ENCODE results near the gene TNFAIP8L3. TPM values are rescaled to one million over a fixed set of nuclear protein-coding genes. Genes with fewer than 3 reads are reported as not detected.

TNFAIP8L3 gene
- total RNA-seq, 1 donor, result 8.3 TPM

DNA sequence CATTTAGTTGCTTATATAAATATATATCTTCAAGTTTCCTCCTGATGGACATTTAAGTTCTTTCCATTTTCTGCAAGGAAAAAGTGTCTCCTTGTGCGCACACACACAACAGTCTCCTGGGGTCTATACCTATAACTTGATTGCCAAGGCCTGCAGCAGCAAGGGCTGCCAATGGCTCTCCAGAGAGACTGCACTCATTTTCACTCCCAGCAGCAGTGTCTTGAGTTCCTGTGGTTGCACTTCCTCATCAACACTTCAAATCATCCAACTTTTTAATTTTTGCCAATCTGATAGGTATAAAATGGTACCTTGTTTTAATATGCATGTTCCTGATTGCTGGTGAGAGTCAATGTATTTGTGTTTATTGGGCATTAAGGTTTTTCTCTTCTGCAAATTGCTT lies 23.1 kb downstream of the TNFAIP8L3 start:
- TF ChIP-seq, protein P1, sequence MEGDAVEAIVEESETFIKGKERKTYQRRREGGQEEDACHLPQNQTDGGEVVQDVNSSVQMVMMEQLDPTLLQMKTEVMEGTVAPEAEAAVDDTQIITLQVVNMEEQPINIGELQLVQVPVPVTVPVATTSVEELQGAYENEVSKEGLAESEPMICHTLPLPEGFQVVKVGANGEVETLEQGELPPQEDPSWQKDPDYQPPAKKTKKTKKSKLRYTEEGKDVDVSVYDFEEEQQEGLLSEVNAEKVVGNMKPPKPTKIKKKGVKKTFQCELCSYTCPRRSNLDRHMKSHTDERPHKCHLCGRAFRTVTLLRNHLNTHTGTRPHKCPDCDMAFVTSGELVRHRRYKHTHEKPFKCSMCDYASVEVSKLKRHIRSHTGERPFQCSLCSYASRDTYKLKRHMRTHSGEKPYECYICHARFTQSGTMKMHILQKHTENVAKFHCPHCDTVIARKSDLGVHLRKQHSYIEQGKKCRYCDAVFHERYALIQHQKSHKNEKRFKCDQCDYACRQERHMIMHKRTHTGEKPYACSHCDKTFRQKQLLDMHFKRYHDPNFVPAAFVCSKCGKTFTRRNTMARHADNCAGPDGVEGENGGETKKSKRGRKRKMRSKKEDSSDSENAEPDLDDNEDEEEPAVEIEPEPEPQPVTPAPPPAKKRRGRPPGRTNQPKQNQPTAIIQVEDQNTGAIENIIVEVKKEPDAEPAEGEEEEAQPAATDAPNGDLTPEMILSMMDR (IDR thresholded peaks at IDR 0.05; ENCODE audit: extremely low read depth, low read depth, low read length), result no peak
- Histone ChIP-seq H3K4me2 (ENCODE audit: insufficient read depth, low read length) (no peak overlapping the region), H4K20me1 (ENCODE audit: insufficient read depth, low read length) (no peaks in the 10 kb centered on the region), H3K9me3 (ENCODE audit: low read depth, low read length) (no peaks in the 10 kb centered on the region), H3K79me2 (ENCODE audit: insufficient read depth, low read length) (no peaks in the 10 kb centered on the region), H3K36me3 (ENCODE audit: insufficient read depth, low read length) (no peaks in the 10 kb centered on the region), H2AFZ (ENCODE audit: low read length) (no peak overlapping the region), H3K27ac (ENCODE audit: low read depth, low read length) (no peak overlapping the region), H3K4me3 (ENCODE audit: insufficient read depth, low read length) (no peak overlapping the region), H3K4me1 (ENCODE audit: insufficient read depth, low read length) (peaks cover 4% of the 10 kb centered on the region), H3K27me3 (ENCODE audit: insufficient read depth, low read length) (no peaks in the 10 kb centered on the region)
- DNase-seq (ENCODE audit: insufficient read length, low spot score, missing footprints), result no peak

GRCh38 chr15:51069983-51070382 lies 24.7 kb downstream of the TNFAIP8L3 start:
- TF ChIP-seq, protein P1 (IDR thresholded peaks at IDR 0.05; ENCODE audit: extremely low read depth, low read depth, low read length), result no peak
- H3K79me2 ChIP-seq (ENCODE audit: insufficient read depth, low read length), result no peaks in the 10 kb centered on the region
- H3K4me2 ChIP-seq (ENCODE audit: insufficient read depth, low read length), result no peak overlapping the region

GRCh38 chr15:51067510-51067909 lies 27.2 kb downstream of the TNFAIP8L3 start:
- no peaks in the 10 kb centered on the region for H3K9me3 ChIP-seq (ENCODE audit: low read depth, low read length)

More at GRCh38 chr15:51069983-51070382, 24.7 kb downstream of the TNFAIP8L3 start:
- no peak overlapping the region for H3K4me3 ChIP-seq (ENCODE audit: insufficient read depth, low read length)
- H2AFZ ChIP-seq (ENCODE audit: low read length), result no peak overlapping the region
- no peaks in the 10 kb centered on the region for H4K20me1 ChIP-seq (ENCODE audit: insufficient read depth, low read length)
- H3K4me1 ChIP-seq (ENCODE audit: insufficient read depth, low read length), result peaks cover 4% of the 10 kb centered on the region
- no peaks in the 10 kb centered on the region for H3K9me3 ChIP-seq (ENCODE audit: low read depth, low read length)
- no peaks in the 10 kb centered on the region for H3K27me3 ChIP-seq (ENCODE audit: insufficient read depth, low read length)
- DNase-seq (ENCODE audit: insufficient read length, low spot score, missing footprints), result no peak
- no peaks in the 10 kb centered on the region for H3K36me3 ChIP-seq (ENCODE audit: insufficient read depth, low read length)
- no peak overlapping the region for H3K27ac ChIP-seq (ENCODE audit: low read depth, low read length)

GRCh38 chr15:51065781-51066180 lies 28.9 kb downstream of the TNFAIP8L3 start:
- Histone ChIP-seq H3K27ac (ENCODE audit: low read depth, low read length) (no peak overlapping the region), H3K36me3 (ENCODE audit: insufficient read depth, low read length) (no peaks in the 10 kb centered on the region), H3K4me1 (ENCODE audit: insufficient read depth, low read length) (no peaks in the 10 kb centered on the region), H2AFZ (ENCODE audit: low read length) (no peak overlapping the region), H3K4me3 (ENCODE audit: insufficient read depth, low read length) (no peak overlapping the region), H3K79me2 (ENCODE audit: insufficient read depth, low read length) (no peaks in the 10 kb centered on the region), H3K27me3 (ENCODE audit: insufficient read depth, low read length) (no peaks in the 10 kb centered on the region), H3K4me2 (ENCODE audit: insufficient read depth, low read length) (no peak overlapping the region), H4K20me1 (ENCODE audit: insufficient read depth, low read length) (no peaks in the 10 kb centered on the region), H3K9me3 (ENCODE audit: low read depth, low read length) (no peaks in the 10 kb centered on the region)
- no peak for DNase-seq (ENCODE audit: insufficient read length, low spot score, missing footprints)
- TF ChIP-seq, protein P1 (IDR thresholded peaks at IDR 0.05; ENCODE audit: extremely low read depth, low read depth, low read length), result no peak

More at GRCh38 chr15:51067510-51067909, 27.2 kb downstream of the TNFAIP8L3 start:
- DNase-seq (ENCODE audit: insufficient read length, low spot score, missing footprints), result no peak
- H4K20me1 ChIP-seq (ENCODE audit: insufficient read depth, low read length), result no peaks in the 10 kb centered on the region
- TF ChIP-seq, protein P1 (IDR thresholded peaks at IDR 0.05; ENCODE audit: extremely low read depth, low read depth, low read length), result no peak
- no peaks in the 10 kb centered on the region for H3K36me3 ChIP-seq (ENCODE audit: insufficient read depth, low read length)
- H3K27me3 ChIP-seq (ENCODE audit: insufficient read depth, low read length), result no peaks in the 10 kb centered on the region
- H3K4me1 ChIP-seq (ENCODE audit: insufficient read depth, low read length), result peaks cover 4% of the 10 kb centered on the region
- no peak overlapping the region for H3K27ac ChIP-seq (ENCODE audit: low read depth, low read length)
- H2AFZ ChIP-seq (ENCODE audit: low read length), result no peak overlapping the region
- no peak overlapping the region for H3K4me2 ChIP-seq (ENCODE audit: insufficient read depth, low read length)
- H3K4me3 ChIP-seq (ENCODE audit: insufficient read depth, low read length), result no peak overlapping the region
- H3K79me2 ChIP-seq (ENCODE audit: insufficient read depth, low read length), result no peaks in the 10 kb centered on the region

Data from osteoblast (primary cell).